Muscle layer of colon (tissue), 2 donors: ENCODE results near the gene TTC8.
"Not testable (repeated sequence)": the region's sequence is repeated elsewhere in the genome, so short reads cannot be mapped to it uniquely, and the experiment has no call there.

Source experiments
- H3K27ac ChIP-seq: one replicate; pipeline ENCODE4 v1.7.0; 2013; ENCODE audit warnings: low read depth, mild to moderate bottlenecking, low read length, moderate library complexity
- H3K27me3 ChIP-seq, 2 donors: one replicate each; pipeline ENCODE4 v1.7.0; 2013; ENCODE audit warnings: low read length in 2 of 2, mild to moderate bottlenecking in 2 of 2; ENCODE audit not compliant: insufficient read depth in 2 of 2, control insufficient read depth in 1 of 2
- H3K36me3 ChIP-seq: one replicate; pipeline ENCODE4 v1.7.0; 2013; ENCODE audit warnings: mild to moderate bottlenecking, low read length; ENCODE audit not compliant: insufficient read depth
- H3K4me1 ChIP-seq: one replicate; pipeline ENCODE4 v1.7.0; 2013; ENCODE audit warnings: mild to moderate bottlenecking, low read length; ENCODE audit not compliant: insufficient read depth
- H3K4me3 ChIP-seq, 2 donors: one replicate each; pipeline ENCODE4 v1.7.0; 2013; ENCODE audit warnings: low read length in 2 of 2, low read depth in 1 of 2, mild to moderate bottlenecking in 1 of 2, moderate library complexity in 1 of 2
- H3K9ac ChIP-seq: one replicate; pipeline ENCODE4 v1.7.0; 2013; ENCODE audit warnings: low read length
- H3K9me3 ChIP-seq: one replicate; pipeline ENCODE4 v1.7.0; 2013; ENCODE audit warnings: mild to moderate bottlenecking, low read length
- donor health status: abdominal sarcoma.
- donor health status: Adenocarcinoma of cecum.

TTC8 gene

DNA sequence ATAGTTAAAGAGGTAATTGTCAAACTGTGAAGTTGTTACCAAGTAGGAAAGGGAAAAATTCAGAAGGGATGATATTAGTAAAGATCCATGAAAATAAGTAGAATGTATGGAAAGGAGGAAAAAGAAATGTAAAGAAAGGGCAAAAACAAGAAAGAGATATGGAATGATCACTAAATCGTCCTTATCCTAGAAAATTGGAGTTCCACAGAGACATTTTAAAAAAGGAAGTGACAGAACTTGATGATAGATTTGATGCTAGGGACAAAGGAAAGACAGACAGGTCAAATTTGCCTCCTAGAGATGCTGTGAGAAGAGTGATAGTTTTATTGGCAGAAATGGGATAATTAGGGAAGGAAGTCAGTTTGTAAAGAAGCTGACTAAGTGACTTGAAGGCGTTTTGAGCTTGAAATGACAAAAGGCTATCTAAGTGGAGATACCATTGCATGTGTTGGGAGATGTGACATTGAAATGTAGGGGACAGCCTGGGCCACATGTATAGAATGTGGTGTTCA, 20.6 kb downstream of the TTC8 start:
- Histone ChIP-seq H3K9me3 (no peaks in the 10 kb centered on the region), H3K27me3 (no peaks in the 10 kb centered on the region), H3K27ac (no peak overlapping the region), H3K9ac (no peak overlapping the region), H3K4me3 (no peak overlapping the region), H3K36me3 (no peaks in the 10 kb centered on the region), H3K4me1 (no peaks in the 10 kb centered on the region)

- Histone ChIP-seq H3K4me3 (no peak overlapping the region), H3K27ac (no peak overlapping the region), H3K9me3 (no peaks in the 10 kb centered on the region)
These were observed 24.1 kb downstream of the TTC8 start for GRCh38 chr14:88848571-88848970.

GRCh38 chr14:88849716-88850115, 25.3 kb downstream of the TTC8 start:
- Histone ChIP-seq H3K27ac (no peak overlapping the region), H3K9ac (no peak overlapping the region), H3K9me3 (no peaks in the 10 kb centered on the region), H3K4me1 (no peaks in the 10 kb centered on the region), H3K4me3 (no peak overlapping the region), H3K36me3 (no peaks in the 10 kb centered on the region), H3K27me3 (no peaks in the 10 kb centered on the region)

More at GRCh38 chr14:88848571-88848970, 24.1 kb downstream of the TTC8 start:
- Histone ChIP-seq H3K9ac (no peak overlapping the region), H3K27me3 (no peaks in the 10 kb centered on the region), H3K4me1 (no peaks in the 10 kb centered on the region), H3K36me3 (no peaks in the 10 kb centered on the region)

DNA sequence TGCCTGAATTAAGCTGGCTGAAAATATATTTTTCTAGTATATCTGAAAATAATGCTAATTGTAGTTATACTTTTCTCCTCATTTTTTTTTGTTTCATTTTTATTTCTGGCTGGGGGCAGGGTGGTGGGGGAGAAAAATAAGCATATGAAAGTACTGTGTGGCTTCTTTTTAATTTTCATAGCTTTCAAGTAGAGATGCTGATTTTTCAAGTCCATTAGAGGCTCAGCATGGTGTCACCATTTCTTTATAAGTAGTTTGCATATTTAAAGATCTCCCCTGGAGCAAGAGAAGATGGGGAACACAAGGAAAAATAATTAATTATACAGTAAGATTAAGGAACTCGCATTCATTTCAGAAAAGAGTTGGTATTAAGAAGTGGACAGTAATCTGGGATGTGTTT, 27.1 kb downstream of the TTC8 start:
- H3K4me1 ChIP-seq, result peaks cover 6% of the 10 kb centered on the region
- no peaks in the 10 kb centered on the region for H3K36me3 ChIP-seq
- H3K9me3 ChIP-seq, result no peaks in the 10 kb centered on the region
- no peaks in the 10 kb centered on the region for H3K27me3 ChIP-seq
- no peak overlapping the region for H3K27ac ChIP-seq
- H3K4me3 ChIP-seq, result no peak overlapping the region
- no peak overlapping the region for H3K9ac ChIP-seq

- no peaks in the 10 kb centered on the region for H3K36me3 ChIP-seq
- no peak overlapping the region for H3K4me3 ChIP-seq
- no peaks in the 10 kb centered on the region for H3K9me3 ChIP-seq
These were observed 28.2 kb downstream of the TTC8 start for GRCh38 chr14:88852632-88853031.

GRCh38 chr14:88853129-88853528, 28.7 kb downstream of the TTC8 start:
- H3K27ac ChIP-seq, result no peak overlapping the region
- H3K4me3 ChIP-seq, result no peak overlapping the region
- no peaks in the 10 kb centered on the region for H3K27me3 ChIP-seq
- no peak overlapping the region for H3K9ac ChIP-seq
- peaks cover 6% of the 10 kb centered on the region for H3K4me1 ChIP-seq
- no peaks in the 10 kb centered on the region for H3K9me3 ChIP-seq
- no peaks in the 10 kb centered on the region for H3K36me3 ChIP-seq

More at GRCh38 chr14:88852632-88853031, 28.2 kb downstream of the TTC8 start:
- no peak overlapping the region for H3K27ac ChIP-seq
- no peaks in the 10 kb centered on the region for H3K27me3 ChIP-seq
- peaks cover 6% of the 10 kb centered on the region for H3K4me1 ChIP-seq
- H3K9ac ChIP-seq, result no peak overlapping the region

GRCh38 chr14:88856786-88857366, 32.4 kb downstream of the TTC8 start:
- H3K4me3 ChIP-seq, result no peak overlapping the region
- H3K4me1 ChIP-seq, result peaks cover 6% of the 10 kb centered on the region
- no peak overlapping the region for H3K9ac ChIP-seq
- H3K36me3 ChIP-seq, result no peaks in the 10 kb centered on the region
- H3K27ac ChIP-seq, result no peak overlapping the region
- H3K27me3 ChIP-seq, result no peaks in the 10 kb centered on the region
- no peaks in the 10 kb centered on the region for H3K9me3 ChIP-seq

- H3K36me3 ChIP-seq, H3K27ac ChIP-seq, H3K9me3 ChIP-seq, H3K9ac ChIP-seq, H3K4me3 ChIP-seq, H3K27me3 ChIP-seq, H3K4me1 ChIP-seq: not testable (repeated sequence)
These were observed 33.4 kb downstream of the TTC8 start for GRCh38 chr14:88857861-88858260.

DNA sequence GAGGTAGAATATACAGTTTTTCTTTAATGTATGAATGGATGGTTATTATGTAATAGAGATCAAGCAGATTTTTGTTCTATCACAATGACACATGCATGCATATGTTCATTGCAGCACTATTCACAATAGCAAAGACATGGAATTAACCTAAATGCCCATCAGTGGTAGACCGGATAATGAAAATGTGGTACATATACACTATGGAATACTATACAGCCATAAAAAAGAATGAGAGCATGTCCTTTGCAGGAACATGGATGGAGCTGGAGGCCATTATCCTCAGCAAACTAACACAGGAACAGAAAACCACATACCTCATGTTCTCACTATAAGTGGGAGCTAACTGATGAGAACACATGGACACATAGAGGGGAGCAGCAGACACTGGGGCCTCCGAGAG, 34.7 kb downstream of the TTC8 start:
- not testable (repeated sequence) for H3K27ac ChIP-seq, H3K4me3 ChIP-seq, H3K27me3 ChIP-seq, H3K9ac ChIP-seq, H3K4me1 ChIP-seq, H3K9me3 ChIP-seq, H3K36me3 ChIP-seq

DNA sequence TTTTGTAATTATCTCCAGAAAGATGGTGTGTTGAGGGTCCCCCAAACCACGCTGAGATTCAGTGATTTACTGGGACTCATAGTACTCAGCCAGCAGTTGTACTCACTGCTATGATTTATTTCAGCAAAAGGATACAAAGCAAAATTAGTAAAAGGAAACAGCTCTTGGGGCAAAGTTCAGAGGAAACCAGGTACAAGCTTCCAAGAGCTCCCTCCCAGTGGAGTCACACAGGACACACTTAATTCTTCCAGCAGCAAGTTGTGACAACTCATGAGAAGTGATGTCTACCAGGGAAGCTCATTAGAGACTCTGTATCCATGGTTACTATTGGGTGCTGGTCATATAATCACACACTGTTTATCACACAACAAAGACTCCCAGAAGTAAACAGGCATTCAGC, 38.7 kb downstream of the TTC8 start:
- H3K27me3 ChIP-seq, result no peaks in the 10 kb centered on the region
- no peaks in the 10 kb centered on the region for H3K4me1 ChIP-seq
- no peak overlapping the region for H3K9ac ChIP-seq
- no peak overlapping the region for H3K27ac ChIP-seq
- H3K9me3 ChIP-seq, result no peaks in the 10 kb centered on the region
- peaks cover 6% of the 10 kb centered on the region for H3K36me3 ChIP-seq
- H3K4me3 ChIP-seq, result no peak overlapping the region

- no peaks in the 10 kb centered on the region for H3K4me1 ChIP-seq
- no peak overlapping the region for H3K27ac ChIP-seq
- no peaks in the 10 kb centered on the region for H3K27me3 ChIP-seq
- no peak overlapping the region for H3K4me3 ChIP-seq
- no peak overlapping the region for H3K9ac ChIP-seq
- H3K36me3 ChIP-seq, result peaks cover 6% of the 10 kb centered on the region
- no peaks in the 10 kb centered on the region for H3K9me3 ChIP-seq
These were observed 39.7 kb downstream of the TTC8 start for GRCh38 chr14:88864198-88864597.

- H3K27ac ChIP-seq, result no peak overlapping the region
- no peaks in the 10 kb centered on the region for H3K9me3 ChIP-seq
- H3K4me3 ChIP-seq, result no peak overlapping the region
- peaks cover 6% of the 10 kb centered on the region for H3K36me3 ChIP-seq
- H3K4me1 ChIP-seq, result no peaks in the 10 kb centered on the region
- H3K27me3 ChIP-seq, result no peaks in the 10 kb centered on the region
- no peak overlapping the region for H3K9ac ChIP-seq
These were observed 41.9 kb downstream of the TTC8 start for GRCh38 chr14:88866305-88866704.
